HCT116 (cell line): ENCODE results near the gene LMTK3. TPM values are rescaled to one million over a fixed set of nuclear protein-coding genes. Genes with fewer than 3 reads are reported as not detected.

ENCODE experiments used
- ATAC-seq: fragments of 200-7000 bp; cut with Tn5 transposase; 2 replicates; pipeline ENCODE4 v1.9.1; 2020; ENCODE audit warnings: mild to moderate bottlenecking, moderate library complexity
- BruUV-seq: library from RNA; stranded (reverse); fragments of 400-500 nt; replicated peaks from 2 replicates; lab custom pipeline; 2021; lab: Mats Ljungman, UMichigan
- CTCF ChIA-PET: fragments of 300-600 bp; sonication (Branson Sonifier 250); formaldehyde crosslinking; loops from one replicate; lab custom pipeline; 2021; ENCODE audit warnings: antibody characterized with exemption; lab: Charles Lee
- POLR2A ChIA-PET: fragments of 300-600, 350-600 bp; sonication (Branson Sonifier 250); formaldehyde crosslinking; loops from one replicate; lab custom pipeline; 2021; ENCODE audit warnings: antibody characterized with exemption; lab: Charles Lee
- RAD21 ChIA-PET, 2 experiments: fragments of 300-600 bp; sonication (Branson Sonifier 250); formaldehyde crosslinking; loops; one replicate each; lab custom pipeline; 2023; ENCODE audit warnings: low total read pairs in 2 of 2; ENCODE audit not compliant: uncharacterized antibody in 2 of 2, unreplicated experiment in 2 of 2, low non-redundant PET in 1 of 2; lab: Charles Lee
- DNase-seq: peaks from one replicate; pipeline ENCODE4 v3.0.0-alpha.2; 2010; ENCODE audit warnings: low read depth, low spot score
- H2AFZ ChIP-seq: fragments of 200-600 bp; shearing (Covaris generic), sonication (generic); 2 replicates; pipeline ENCODE4 v1.6.1; 2017; ENCODE audit warnings: low read depth, mixed run types, mixed read lengths, antibody characterized with exemption, low read length; ENCODE audit not compliant: poor library complexity, severe bottlenecking
- H3K27ac ChIP-seq: 2 replicates; pipeline ENCODE4 v1.5.1; 2012; ENCODE audit warnings: low read depth, low read length
- H3K27me3 ChIP-seq: fragments of 200-600 bp; sonication (generic); 2 replicates; pipeline ENCODE4 v1.6.1; 2016; ENCODE audit warnings: mixed run types, low read length, mixed read lengths; ENCODE audit not compliant: insufficient read depth
- H3K36me3 ChIP-seq, 2 experiments: fragments of 200-500 bp in 1 of 2; fragments of 200-600 bp in 1 of 2; sonication (Bioruptor generic) in 1 of 2; sonication (generic) in 1 of 2; 2 replicates each; pipeline versions ENCODE4 v1.5.1 to v1.6.1; 2014 to 2016; ENCODE audit warnings: low read length in 2 of 2, inconsistent platforms in 1 of 2, mixed read lengths in 1 of 2, mixed run types in 1 of 2; ENCODE audit not compliant: insufficient read depth in 2 of 2, control insufficient read depth in 1 of 2
- H3K4me1 ChIP-seq, 2 experiments: fragments of 200-600 bp in 1 of 2; sonication (generic) in 1 of 2; 2 replicates each; pipeline versions ENCODE4 v1.5.1 to v1.6.1; 2012 to 2017; ENCODE audit warnings: low read length in 2 of 2, inconsistent platforms in 1 of 2, mild to moderate bottlenecking in 1 of 2, mixed read lengths in 1 of 2, mixed run types in 1 of 2, moderate library complexity in 1 of 2; ENCODE audit not compliant: insufficient read depth in 2 of 2, control insufficient read depth in 1 of 2
- H3K4me2 ChIP-seq: fragments of 200-600 bp; sonication (generic); 2 replicates; pipeline ENCODE4 v1.6.1; 2017; ENCODE audit warnings: mixed run types, low read length, mixed read lengths
- H3K4me3 ChIP-seq, 2 experiments: fragments of 200-600 bp in 1 of 2; sonication (generic) in 1 of 2; replicated peaks in 1 of 2; 2 replicates each; pipeline ENCODE4 v1.5.1; 2011 to 2016; ENCODE audit warnings: low read length in 2 of 2, control low read depth in 1 of 2, low read depth in 1 of 2, mild to moderate bottlenecking in 1 of 2, mixed read lengths in 1 of 2, mixed run types in 1 of 2
- H3K79me2 ChIP-seq: fragments of 200-600 bp; sonication (generic); 2 replicates; pipeline ENCODE4 v1.6.1; 2017; ENCODE audit warnings: mild to moderate bottlenecking, mixed run types, low read length, moderate library complexity, mixed read lengths; ENCODE audit not compliant: insufficient read depth
- H3K9ac ChIP-seq: fragments of 200-600 bp; sonication (generic); 2 replicates; pipeline ENCODE4 v1.6.1; 2016; ENCODE audit warnings: low read length, mixed read lengths
- H3K9me2 ChIP-seq: fragments of 200-600 bp; sonication (generic), shearing (Covaris generic); 2 replicates; pipeline ENCODE4 v1.6.1; 2017; ENCODE audit warnings: mixed run types, mild to moderate bottlenecking, moderate library complexity; ENCODE audit not compliant: insufficient read depth
- H3K9me3 ChIP-seq, 2 experiments: fragments of 200-500 bp in 1 of 2; fragments of 200-600 bp in 1 of 2; sonication (Bioruptor generic) in 1 of 2; sonication (generic) in 1 of 2; 2 replicates each; pipeline ENCODE4 v1.6.1; 2014 to 2017; ENCODE audit warnings: low read length in 2 of 2, mixed read lengths in 2 of 2, inconsistent platforms in 1 of 2, low read depth in 1 of 2, mild to moderate bottlenecking in 1 of 2, mixed run types in 1 of 2, moderate library complexity in 1 of 2; ENCODE audit not compliant: control insufficient read depth in 1 of 2, insufficient read depth in 1 of 2
- H4K20me1 ChIP-seq: fragments of 200-600 bp; sonication (generic), shearing (Covaris generic); 2 replicates; pipeline ENCODE4 v1.6.1; 2017; ENCODE audit warnings: mixed run types, mild to moderate bottlenecking, moderate library complexity; ENCODE audit not compliant: insufficient read depth
- CBX3 ChIP-seq: IDR thresholded peaks from 2 replicates; pipeline ENCODE4 v1.6.1; 2012; ENCODE audit warnings: low read depth
- CEBPB ChIP-seq: IDR thresholded peaks from 2 replicates; pipeline ENCODE4 v1.6.1; 2012; ENCODE audit warnings: low read depth
- EGR1 ChIP-seq: IDR thresholded peaks from 2 replicates; pipeline ENCODE4 v1.6.1; 2012; ENCODE audit warnings: low read depth
- ELF1 ChIP-seq: IDR thresholded peaks from 2 replicates; pipeline ENCODE4 v1.6.1; 2012; ENCODE audit warnings: low read depth, borderline replicate concordance
- EZH2phosphoT487 ChIP-seq: fragments of 200-600 bp; IDR thresholded peaks from 2 replicates; pipeline ENCODE4 v1.6.1; 2018; ENCODE audit warnings: antibody characterized with exemption, borderline replicate concordance
- MAX ChIP-seq: IDR thresholded peaks from 2 replicates; pipeline ENCODE4 v1.6.1; 2012
- RAD21 ChIP-seq: IDR thresholded peaks from 2 replicates; pipeline ENCODE4 v1.6.1; 2012; ENCODE audit warnings: low read depth, mild to moderate bottlenecking
- SP1 ChIP-seq: IDR thresholded peaks from 2 replicates; pipeline ENCODE4 v1.6.1; 2012; ENCODE audit warnings: low read depth
- intact Hi-C: fragments of 100-400 bp; cut with micrococcal nuclease; formaldehyde crosslinking; loops from 2 replicates; pipeline ENCODE4 v1.10.0; 2022
- total RNA-seq: library from RNA; stranded (reverse); gene quantifications from one replicate; pipeline ENCODE4 v1.2.1, GENCODE V29; 2021; ENCODE audit not compliant: unreplicated experiment
- TF ChIP-seq, protein P1 (sequence below), 3 experiments: fragments of 200-600 bp in 1 of 3; sonication (generic) in 1 of 3; IDR thresholded peaks in 2 of 3; conservative IDR thresholded peaks in 1 of 3; 2 replicates each; pipeline ENCODE4 v1.5.1; 2012 to 2017; ENCODE audit warnings: low read depth in 2 of 3, low read length in 2 of 3, antibody characterized with exemption in 1 of 3, borderline replicate concordance in 1 of 3, control low read depth in 1 of 3, mild to moderate bottlenecking in 1 of 3, mixed read lengths in 1 of 3, mixed run types in 1 of 3, moderate library complexity in 1 of 3; ENCODE audit not compliant: insufficient read depth in 1 of 3

The LMTK3 gene
- total RNA-seq, 1 experiment from 2014 or later: 19.9 TPM

GRCh38 chr19:48501494-48502349 is 9.9 kb downstream of the LMTK3 start (continued):
- TF ChIP-seq EZH2phosphoT487: no peak

- H3K4me2 ChIP-seq: peak overlapping the region; percentile 100
- TF ChIP-seq MAX: no peak
- TF ChIP-seq RAD21: no peak
- TF ChIP-seq, protein P1, sequence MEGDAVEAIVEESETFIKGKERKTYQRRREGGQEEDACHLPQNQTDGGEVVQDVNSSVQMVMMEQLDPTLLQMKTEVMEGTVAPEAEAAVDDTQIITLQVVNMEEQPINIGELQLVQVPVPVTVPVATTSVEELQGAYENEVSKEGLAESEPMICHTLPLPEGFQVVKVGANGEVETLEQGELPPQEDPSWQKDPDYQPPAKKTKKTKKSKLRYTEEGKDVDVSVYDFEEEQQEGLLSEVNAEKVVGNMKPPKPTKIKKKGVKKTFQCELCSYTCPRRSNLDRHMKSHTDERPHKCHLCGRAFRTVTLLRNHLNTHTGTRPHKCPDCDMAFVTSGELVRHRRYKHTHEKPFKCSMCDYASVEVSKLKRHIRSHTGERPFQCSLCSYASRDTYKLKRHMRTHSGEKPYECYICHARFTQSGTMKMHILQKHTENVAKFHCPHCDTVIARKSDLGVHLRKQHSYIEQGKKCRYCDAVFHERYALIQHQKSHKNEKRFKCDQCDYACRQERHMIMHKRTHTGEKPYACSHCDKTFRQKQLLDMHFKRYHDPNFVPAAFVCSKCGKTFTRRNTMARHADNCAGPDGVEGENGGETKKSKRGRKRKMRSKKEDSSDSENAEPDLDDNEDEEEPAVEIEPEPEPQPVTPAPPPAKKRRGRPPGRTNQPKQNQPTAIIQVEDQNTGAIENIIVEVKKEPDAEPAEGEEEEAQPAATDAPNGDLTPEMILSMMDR (IDR thresholded peaks at IDR 0.05 in 2 of 3, conservative IDR thresholded peaks at IDR 0.05 in 1 of 3; ENCODE audit: borderline replicate concordance in 1 of 3, insufficient read depth in 1 of 3, low read depth in 2 of 3, low read length in 2 of 3): no peak
- no peak for TF ChIP-seq CBX3
- TF ChIP-seq CEBPB: no peak
- no peak for TF ChIP-seq SP1
- no peak for TF ChIP-seq EGR1
- TF ChIP-seq ELF1: no peak
- H3K9ac ChIP-seq: peak overlapping the region; percentile 93
- H3K27ac ChIP-seq: peak overlapping the region; percentile 92
- no peaks in the 10 kb centered on the region for H4K20me1 ChIP-seq
- no peaks in the 10 kb centered on the region for H3K9me2 ChIP-seq
- no peaks in the 10 kb centered on the region for H3K9me3 ChIP-seq
- no peaks in the 10 kb centered on the region; a peak in 1 of 4 replicates for H3K36me3 ChIP-seq
- H3K4me3 ChIP-seq: peak overlapping the region; percentile 86 to 97
- ATAC-seq: no peak; the same call in 1 of the 2 replicates
- no peak for DNase-seq
- CTCF ChIA-PET: interaction anchor here (1.6 kb wide), 1 partner anchor 11 kb away, joined by 6 read pairs; no protein-coding TSS in a partner anchor
- H3K79me2 ChIP-seq: no peaks in the 10 kb centered on the region; the same call in 1 of the 2 replicates
- intact Hi-C loops: loop anchor here (1.0 kb wide), 1 partner anchor 8 kb away; no protein-coding TSS in a partner anchor
- no peaks in the 10 kb centered on the region for H3K27me3 ChIP-seq
- H2AFZ ChIP-seq: no peak overlapping the region
- RAD21 ChIA-PET: interaction anchor here in 1 of 2 experiments (0.6 to 0.9 kb wide), 3 partner anchors 8 to 180 kb away, joined by 3 to 4 read pairs (median 3); no protein-coding TSS in a partner anchor
- BruUV-seq: TSS peak; percentile 65
- POLR2A ChIA-PET: no interaction called here
- peaks cover 12 to 46% of the 10 kb centered on the region in 2 experiments for H3K4me1 ChIP-seq
These were observed 10.7 kb downstream of the LMTK3 start for GRCh38 chr19:48500830-48501493.
